Activated gamma-delta T cell treated with anti-CD3 and anti-CD28 coated beads, Interleukin-2, amount 50 U/mL, for 16 hours (primary cell): ENCODE data around the gene ADGRV1.

ENCODE experiments used
- DNase-seq: peaks from one replicate; pipeline ENCODE4 v3.0.0-alpha.2; 2020; ENCODE audit warnings: low read depth

The ADGRV1 gene

GRCh38 chr5:91072881-91073280 lies 514.3 kb downstream of the ADGRV1 start:
- DNase-seq, result no peak

- DNase-seq, result no peak
These were observed 516.0 kb downstream of the ADGRV1 start for GRCh38 chr5:91074615-91075014.

GRCh38 chr5:91076138-91076537 lies 517.5 kb downstream of the ADGRV1 start:
- no peak for DNase-seq

- no peak for DNase-seq
These were observed 519.0 kb downstream of the ADGRV1 start for GRCh38 chr5:91077623-91078022.

GRCh38 chr5:91079037-91079436 lies 520.4 kb downstream of the ADGRV1 start:
- DNase-seq, result no peak

- DNase-seq, result no peak
These were observed 531.2 kb downstream of the ADGRV1 start for GRCh38 chr5:91089758-91090157.

GRCh38 chr5:91090995-91091394 lies 532.4 kb downstream of the ADGRV1 start:
- DNase-seq, result no peak

GRCh38 chr5:91091471-91092234 lies 533.1 kb downstream of the ADGRV1 start:
- DNase-seq, result no peak

GRCh38 chr5:91092859-91093783 lies 534.5 kb downstream of the ADGRV1 start:
- DNase-seq, result no peak

- no peak for DNase-seq
These were observed 536.7 kb downstream of the ADGRV1 start for GRCh38 chr5:91095313-91095712.

GRCh38 chr5:91095786-91096385 lies 537.3 kb downstream of the ADGRV1 start:
- no peak for DNase-seq

- no peak for DNase-seq
These were observed 539.9 kb downstream of the ADGRV1 start for GRCh38 chr5:91098541-91098940.

- no peak for DNase-seq
These were observed 543.2 kb downstream of the ADGRV1 start for GRCh38 chr5:91101600-91102379.

GRCh38 chr5:91103353-91104061 lies 544.9 kb downstream of the ADGRV1 start:
- DNase-seq, result no peak

GRCh38 chr5:91104062-91104448 lies 545.5 kb downstream of the ADGRV1 start:
- DNase-seq, result no peak

- DNase-seq, result no peak
These were observed 548.4 kb downstream of the ADGRV1 start for GRCh38 chr5:91106842-91107511.

- no peak for DNase-seq
These were observed 551.0 kb downstream of the ADGRV1 start for GRCh38 chr5:91109634-91110033.

- DNase-seq, result no peak
These were observed 552.1 kb downstream of the ADGRV1 start for GRCh38 chr5:91110686-91111085.

- DNase-seq, result no peak
These were observed 553.1 kb downstream of the ADGRV1 start for GRCh38 chr5:91111473-91112238.

- DNase-seq, result no peak
These were observed 556.1 kb downstream of the ADGRV1 start for GRCh38 chr5:91114658-91115057.
